Pancreas (tissue), 10 donors: ENCODE measurements around the gene TNFRSF11A. TPM values are rescaled to one million over a fixed set of nuclear protein-coding genes. Genes with fewer than 3 reads are reported as not detected.
A peak's percentile ranks its signal among the peaks of the same experiment; 100 is the strongest.

Source experiments
- ATAC-seq, 4 donors: fragments of 200-7000 bp; cut with Tn5 transposase; one replicate each; pipeline versions ENCODE4 v1.8.0 to v1.9.1; 2020; ENCODE audit warnings: mild to moderate bottlenecking in 4 of 4, moderate library complexity in 4 of 4
- DNase-seq, 6 donors: peaks; one replicate each; pipeline ENCODE4 v3.0.0-alpha.2; 2020
- FAIRE-seq: peaks from 2 replicates; lab custom pipeline; 2012; peaks lifted over from hg19 to GRCh38; lab: Jason Lieb, UNC
- H3K27ac ChIP-seq, 4 donors: fragments of 200-600 bp; sonication (generic); 1 replicate in 3 of 4; 2 replicates in 1 of 4; pipeline versions ENCODE4 v1.5.0 to v1.8.0; 2020
- H3K27me3 ChIP-seq, 4 donors: fragments of 200-600 bp; one replicate each; pipeline ENCODE4 v1.8.0; 2021
- H3K36me3 ChIP-seq, 3 donors: fragments of 200-600 bp; sonication (generic) in 1 of 3; one replicate each; pipeline versions ENCODE4 v1.5.0 to v1.8.0; 2020 to 2021
- H3K4me1 ChIP-seq, 3 donors: fragments of 200-600 bp; one replicate each; pipeline ENCODE4 v1.8.0; 2021
- H3K4me3 ChIP-seq, 4 donors: fragments of 200-600 bp; sonication (generic) in 2 of 4; one replicate each; pipeline versions ENCODE4 v1.5.0 to v1.8.0; 2020 to 2021
- H3K9me3 ChIP-seq, 4 donors: fragments of 200-600 bp; one replicate each; pipeline ENCODE4 v1.8.0; 2021
- WGBS, 2 donors: extraction: QIAGEN DNeasy Blood & Tissue Kit; methylation state at CpG; one replicate each; pipeline ENCODE4 v1.1.7; 2013; 5-methylcytosine and 5-hydroxymethylcytosine counted together
- intact Hi-C, 3 donors: fragments of 100-400 bp; cut with DNase I; formaldehyde crosslinking; loops; one replicate each; pipeline versions ENCODE4 v1.11.1 to v1.14.2; 2022
- polyA plus RNA-seq, 2 donors: library from polyadenylated mRNA; stranded (reverse); fragments of 200-250 nt; gene quantifications; one replicate each; pipeline ENCODE4 v1.2.3, GENCODE V29; 2013
- total RNA-seq, 6 donors: library from RNA; stranded (reverse); fragmentation: NEBNext Ultra II Directional in 4 of 6; extraction: Animal tissue kit (Norgen Biotek cat#: 25700) in 4 of 6; gene quantifications; one replicate each; pipeline versions ENCODE4 v1.2.1 to v1.2.4, GENCODE V29; 2021 to 2023
- TF ChIP-seq, protein P1 (sequence below), 4 donors: fragments of 200-600 bp; sonication (generic) in 3 of 4; IDR thresholded peaks; one replicate each; pipeline versions ENCODE4 v1.5.0 to v1.8.0; 2021; ENCODE audit warnings: antibody characterized with exemption in 4 of 4
- donor health status: healthy with polysubstance abuse.
- donor health status: DM: no; HTN: no; CAD: no; lungs with moderate emphysema.
- donor health status: DM: no; HTN: no; CAD: no.
- donor health status: control.
- donor health status: control.
- donor health status: Bipolar disorder and iron deficiency.
- donor health status: DM: yes; HTN: yes; CAD: no.
- donor health status: DM: no; HTN: no; CAD: no.
- donor health status: DM: no; HTN: no; CAD: no.
- donor health status: DM: yes; HTN: yes; CAD: no.

Gene TNFRSF11A
- total and polyA plus RNA-seq, 8 donors, result 0.80 to 6.2 (median 2.8) TPM

DNA sequence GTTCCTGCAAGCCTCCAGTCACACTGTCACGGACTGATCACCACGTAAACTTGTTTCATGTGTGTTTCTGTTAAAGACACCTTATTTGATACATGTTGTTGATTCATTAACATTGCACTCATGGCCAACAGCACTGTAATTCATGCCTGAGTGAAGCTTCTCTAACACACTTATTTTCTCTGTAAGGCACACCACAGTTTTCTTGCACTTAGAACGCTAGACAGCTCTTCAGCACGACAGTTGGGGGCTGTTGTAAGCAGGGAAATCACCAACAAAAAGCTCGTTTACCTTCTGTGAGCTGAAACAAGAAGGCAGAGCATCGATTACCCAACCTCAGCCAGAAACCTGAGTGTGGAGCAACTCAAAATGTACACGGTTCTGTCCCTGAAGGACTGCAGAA is 28.1 kb downstream of the TNFRSF11A start:
- intact Hi-C loops, result no loop called here
- no peak overlapping the region for H3K27ac ChIP-seq
- DNase-seq (no peak), ATAC-seq (no peak), FAIRE-seq (no peak)
- 69 to 74% methylated on average over 7 of the region's 7 CpGs for WGBS, 2 donors
- TF ChIP-seq, protein P1, sequence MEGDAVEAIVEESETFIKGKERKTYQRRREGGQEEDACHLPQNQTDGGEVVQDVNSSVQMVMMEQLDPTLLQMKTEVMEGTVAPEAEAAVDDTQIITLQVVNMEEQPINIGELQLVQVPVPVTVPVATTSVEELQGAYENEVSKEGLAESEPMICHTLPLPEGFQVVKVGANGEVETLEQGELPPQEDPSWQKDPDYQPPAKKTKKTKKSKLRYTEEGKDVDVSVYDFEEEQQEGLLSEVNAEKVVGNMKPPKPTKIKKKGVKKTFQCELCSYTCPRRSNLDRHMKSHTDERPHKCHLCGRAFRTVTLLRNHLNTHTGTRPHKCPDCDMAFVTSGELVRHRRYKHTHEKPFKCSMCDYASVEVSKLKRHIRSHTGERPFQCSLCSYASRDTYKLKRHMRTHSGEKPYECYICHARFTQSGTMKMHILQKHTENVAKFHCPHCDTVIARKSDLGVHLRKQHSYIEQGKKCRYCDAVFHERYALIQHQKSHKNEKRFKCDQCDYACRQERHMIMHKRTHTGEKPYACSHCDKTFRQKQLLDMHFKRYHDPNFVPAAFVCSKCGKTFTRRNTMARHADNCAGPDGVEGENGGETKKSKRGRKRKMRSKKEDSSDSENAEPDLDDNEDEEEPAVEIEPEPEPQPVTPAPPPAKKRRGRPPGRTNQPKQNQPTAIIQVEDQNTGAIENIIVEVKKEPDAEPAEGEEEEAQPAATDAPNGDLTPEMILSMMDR (IDR thresholded peaks at IDR 0.05), result no peak
- no peaks in the 10 kb centered on the region for H3K27me3 ChIP-seq
- H3K9me3 ChIP-seq, result no peaks in the 10 kb centered on the region
- no peak overlapping the region for H3K4me3 ChIP-seq
- H3K4me1 ChIP-seq, result no peaks in the 10 kb centered on the region
- no peaks in the 10 kb centered on the region for H3K36me3 ChIP-seq

DNA sequence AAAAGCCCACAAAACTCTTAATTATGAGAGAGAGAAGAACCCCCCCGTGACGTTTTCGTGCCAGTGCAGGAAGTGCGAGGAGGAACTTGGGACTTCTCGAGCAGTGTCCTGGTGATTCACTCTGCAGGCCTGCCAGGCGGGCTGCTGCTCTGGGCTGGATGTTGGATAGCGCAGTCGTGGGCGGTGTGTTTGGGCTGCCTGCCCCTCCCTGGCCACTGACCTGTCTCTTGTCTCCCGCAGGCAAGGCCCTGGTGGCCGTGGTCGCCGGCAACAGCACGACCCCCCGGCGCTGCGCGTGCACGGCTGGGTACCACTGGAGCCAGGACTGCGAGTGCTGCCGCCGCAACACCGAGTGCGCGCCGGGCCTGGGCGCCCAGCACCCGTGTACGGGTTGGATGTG is 29.0 kb downstream of the TNFRSF11A start:
- DNase-seq, result peak in 1 of 6 donors; percentile 59
- H3K9me3 ChIP-seq, result no peaks in the 10 kb centered on the region
- no peaks in the 10 kb centered on the region for H3K36me3 ChIP-seq
- H3K27ac ChIP-seq, result no peak overlapping the region
- H3K4me1 ChIP-seq, result no peaks in the 10 kb centered on the region
- ATAC-seq, result peak in 1 of 4 donors; percentile 18
- no peaks in the 10 kb centered on the region for H3K27me3 ChIP-seq
- 89 to 92% methylated on average over 29 of the region's 29 CpGs for WGBS, 2 donors
- intact Hi-C loops, result no loop called here
- H3K4me3 ChIP-seq, result no peak overlapping the region
- TF ChIP-seq, protein P1 (IDR thresholded peaks at IDR 0.05), result no peak
- no peak for FAIRE-seq

DNA sequence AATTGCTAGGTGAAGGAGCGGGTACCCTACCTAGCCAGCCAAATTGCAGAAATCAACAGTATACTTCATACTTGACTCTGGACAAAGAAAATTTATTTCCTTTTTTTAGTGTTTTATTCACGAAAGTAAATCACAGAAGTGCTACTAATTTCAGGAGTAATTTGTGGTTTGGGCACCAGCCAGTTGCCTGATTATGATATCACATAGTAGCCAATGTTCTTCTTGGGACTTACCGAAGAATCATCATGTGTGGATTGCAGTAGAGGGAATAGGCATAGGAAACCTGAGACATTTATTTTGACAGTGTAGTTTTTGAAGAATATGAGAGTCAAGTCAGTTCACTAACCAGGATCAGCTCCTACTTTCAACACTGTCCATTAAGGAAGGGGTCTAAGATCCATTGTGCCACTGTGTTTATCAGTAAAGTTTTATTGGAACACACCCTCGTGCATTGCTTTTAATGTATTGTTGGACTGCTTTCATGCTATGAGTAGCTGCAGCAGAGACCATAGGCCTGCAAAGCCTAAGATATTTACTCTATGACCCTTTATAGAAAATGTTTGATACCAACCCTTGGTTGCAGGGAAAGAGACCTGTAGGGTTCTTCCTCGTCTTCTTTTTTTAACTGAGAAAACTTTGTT is 32.1 kb downstream of the TNFRSF11A start:
- TF ChIP-seq, protein P1 (IDR thresholded peaks at IDR 0.05), result no peak
- ATAC-seq (no peak), FAIRE-seq (no peak), DNase-seq (no peak)
- intact Hi-C loops, result no loop called here
- no peaks in the 10 kb centered on the region for H3K9me3 ChIP-seq
- H3K4me1 ChIP-seq, result no peaks in the 10 kb centered on the region
- H3K36me3 ChIP-seq, result no peaks in the 10 kb centered on the region
- WGBS, 2 donors, result 76 to 81% methylated on average over 5 of the region's 5 CpGs
- H3K4me3 ChIP-seq, result no peak overlapping the region
- no peaks in the 10 kb centered on the region for H3K27me3 ChIP-seq
- no peak overlapping the region for H3K27ac ChIP-seq

DNA sequence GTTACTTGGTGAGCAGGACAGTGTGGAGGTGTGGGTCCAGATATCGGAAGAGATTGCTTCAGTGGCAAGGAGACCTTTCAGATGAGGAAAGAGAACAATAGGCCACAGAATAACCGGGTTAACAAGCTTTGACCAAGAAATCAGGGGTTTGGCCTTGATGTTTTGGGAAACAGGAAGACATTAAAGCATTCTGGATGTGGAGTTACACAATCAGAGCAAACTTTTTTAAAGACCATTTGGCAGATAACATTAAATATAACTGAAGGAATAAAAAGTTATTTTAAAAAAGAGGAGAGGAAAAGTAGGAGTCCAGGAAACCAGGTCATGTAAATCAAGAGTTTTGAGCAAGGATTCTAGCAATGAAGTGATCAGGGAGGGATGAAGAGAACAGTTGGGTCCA is 35.7 kb downstream of the TNFRSF11A start:
- Histone ChIP-seq H3K4me1 (no peaks in the 10 kb centered on the region), H3K27ac (no peak overlapping the region), H3K4me3 (no peak overlapping the region), H3K27me3 (no peaks in the 10 kb centered on the region), H3K9me3 (no peaks in the 10 kb centered on the region), H3K36me3 (no peaks in the 10 kb centered on the region)
- DNase-seq (no peak), ATAC-seq (no peak), FAIRE-seq (no peak)
- WGBS, 2 donors, result 39 to 49% methylated on average over 2 of the region's 2 CpGs
- TF ChIP-seq, protein P1 (IDR thresholded peaks at IDR 0.05), result no peak
- intact Hi-C loops, result no loop called here

DNA sequence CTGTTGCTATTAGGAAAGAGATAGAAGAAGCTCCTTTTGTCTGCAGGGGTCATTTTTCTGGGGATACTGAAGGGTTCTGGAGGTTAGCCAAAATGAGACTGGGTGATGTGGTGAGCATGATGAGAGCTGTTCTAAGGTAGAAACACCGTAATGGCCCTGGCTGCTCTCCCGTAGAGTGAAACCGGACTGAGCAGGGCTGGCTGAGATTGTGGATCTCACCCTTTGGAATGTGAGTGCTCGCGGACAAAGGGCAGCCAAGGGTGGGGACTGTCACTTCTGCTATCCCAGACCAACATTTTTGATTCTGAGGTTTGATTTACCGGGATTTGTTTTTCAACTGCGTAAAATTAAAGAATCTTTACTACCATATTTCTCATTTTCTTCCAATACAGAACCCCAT is 36.2 kb downstream of the TNFRSF11A start:
- Histone ChIP-seq H3K36me3 (no peaks in the 10 kb centered on the region), H3K27me3 (no peaks in the 10 kb centered on the region), H3K4me1 (no peaks in the 10 kb centered on the region), H3K27ac (no peak overlapping the region), H3K4me3 (no peak overlapping the region), H3K9me3 (no peaks in the 10 kb centered on the region)
- DNase-seq (no peak), ATAC-seq (no peak), FAIRE-seq (no peak)
- intact Hi-C loops, result no loop called here
- TF ChIP-seq, protein P1 (IDR thresholded peaks at IDR 0.05), result no peak
- 86 to 96% methylated on average over 7 of the region's 7 CpGs for WGBS, 2 donors
